ENCODE results near the gene OR5H14.

- no peak for TF ChIP-seq CTCF (IDR thresholded peaks at IDR 0.05)
- no peak for TF ChIP-seq EP300 (IDR thresholded peaks at IDR 0.05)
Measured at GRCh38 chr3:98114264-98114663, 33.0 kb upstream of the OR5H14 start.
